GM18526 (cell line): ENCODE results near the gene TMPRSS3.

Experiments used
- POLR2A ChIP-seq: IDR thresholded peaks from 3 replicates; pipeline ENCODE4 v1.6.1; 2011; ENCODE audit not compliant: insufficient read length; ENCODE audit errors: extremely low read depth

Gene TMPRSS3

GRCh38 chr21:42395905-42396651, at the start of gene TMPRSS3:
TMPRSS3 (minus strand) TSS chr21:42396052; CDS start chr21:42395417, 635 bp downstream.
- no peak for TF ChIP-seq POLR2A

GRCh38 chr21:42445311-42445710, 49.5 kb upstream of the TMPRSS3 start:
- no peak for TF ChIP-seq POLR2A

- no peak for TF ChIP-seq POLR2A
Measured at GRCh38 chr21:42444745-42445059, 48.9 kb upstream of the TMPRSS3 start.

- no peak for TF ChIP-seq POLR2A
Measured at GRCh38 chr21:42443876-42444744, 48.3 kb upstream of the TMPRSS3 start.

GRCh38 chr21:42443181-42443785, 47.4 kb upstream of the TMPRSS3 start:
- TF ChIP-seq POLR2A = no peak

- no peak for TF ChIP-seq POLR2A
Measured at GRCh38 chr21:42441963-42442362, 46.1 kb upstream of the TMPRSS3 start.

- TF ChIP-seq POLR2A = no peak
Measured at GRCh38 chr21:42440187-42440792, 44.4 kb upstream of the TMPRSS3 start.

- no peak for TF ChIP-seq POLR2A
Measured at GRCh38 chr21:42439284-42440186, 43.7 kb upstream of the TMPRSS3 start.

- no peak for TF ChIP-seq POLR2A
Measured at GRCh38 chr21:42438316-42439205, 42.7 kb upstream of the TMPRSS3 start.

- TF ChIP-seq POLR2A = no peak
Measured at GRCh38 chr21:42437786-42438185, 41.9 kb upstream of the TMPRSS3 start.

- no peak for TF ChIP-seq POLR2A
Measured at GRCh38 chr21:42436914-42437313, 41.1 kb upstream of the TMPRSS3 start.

GRCh38 chr21:42435833-42436232, 40.0 kb upstream of the TMPRSS3 start:
- no peak for TF ChIP-seq POLR2A

GRCh38 chr21:42435401-42435800, 39.5 kb upstream of the TMPRSS3 start:
- TF ChIP-seq POLR2A = no peak

GRCh38 chr21:42434884-42435283, 39.0 kb upstream of the TMPRSS3 start:
- TF ChIP-seq POLR2A = no peak
